Measurements from ENCODE around the gene ARHGEF37.
A peak's percentile ranks its signal among the peaks of the same experiment; 100 is the strongest.

The ARHGEF37 gene

DNA sequence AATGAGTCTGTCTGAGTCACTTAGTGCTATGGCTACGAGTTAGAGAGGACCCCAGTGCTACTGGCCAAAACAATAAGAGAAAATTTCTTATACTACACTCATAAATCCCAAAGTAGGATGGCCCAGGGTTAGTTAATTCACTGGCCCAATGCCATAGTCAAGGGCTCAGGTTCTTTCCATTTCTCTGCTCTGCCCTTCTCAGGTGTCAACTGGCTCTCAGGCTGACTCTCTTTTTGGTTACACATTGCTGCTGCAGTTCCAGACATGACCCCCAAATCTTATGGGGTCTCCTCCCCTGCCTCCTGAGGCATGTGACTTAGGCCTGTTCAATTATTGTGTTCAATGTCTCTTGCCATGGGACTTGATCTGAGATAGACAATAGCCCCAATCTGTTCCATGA, 70.4 kb downstream of the ARHGEF37 start:
- peaks cover 2% of the 10 kb centered on the region for H3K9me3 ChIP-seq (ENCODE audit: insufficient read depth, low read length, severe bottlenecking)
- TF ChIP-seq EZH2 (IDR thresholded peaks at IDR 0.05; ENCODE audit: borderline replicate concordance, low read depth, low read length, severe bottlenecking): no peak
- TF ChIP-seq, protein P1, sequence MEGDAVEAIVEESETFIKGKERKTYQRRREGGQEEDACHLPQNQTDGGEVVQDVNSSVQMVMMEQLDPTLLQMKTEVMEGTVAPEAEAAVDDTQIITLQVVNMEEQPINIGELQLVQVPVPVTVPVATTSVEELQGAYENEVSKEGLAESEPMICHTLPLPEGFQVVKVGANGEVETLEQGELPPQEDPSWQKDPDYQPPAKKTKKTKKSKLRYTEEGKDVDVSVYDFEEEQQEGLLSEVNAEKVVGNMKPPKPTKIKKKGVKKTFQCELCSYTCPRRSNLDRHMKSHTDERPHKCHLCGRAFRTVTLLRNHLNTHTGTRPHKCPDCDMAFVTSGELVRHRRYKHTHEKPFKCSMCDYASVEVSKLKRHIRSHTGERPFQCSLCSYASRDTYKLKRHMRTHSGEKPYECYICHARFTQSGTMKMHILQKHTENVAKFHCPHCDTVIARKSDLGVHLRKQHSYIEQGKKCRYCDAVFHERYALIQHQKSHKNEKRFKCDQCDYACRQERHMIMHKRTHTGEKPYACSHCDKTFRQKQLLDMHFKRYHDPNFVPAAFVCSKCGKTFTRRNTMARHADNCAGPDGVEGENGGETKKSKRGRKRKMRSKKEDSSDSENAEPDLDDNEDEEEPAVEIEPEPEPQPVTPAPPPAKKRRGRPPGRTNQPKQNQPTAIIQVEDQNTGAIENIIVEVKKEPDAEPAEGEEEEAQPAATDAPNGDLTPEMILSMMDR (IDR thresholded peaks at IDR 0.05; ENCODE audit: borderline replicate concordance, extremely low read depth, low read length, poor library complexity, severe bottlenecking): no peak
- no peak overlapping the region for H3K4me3 ChIP-seq (ENCODE audit: low read depth in 1 of 2, low read length in 2 of 2)
- H3K9ac ChIP-seq (ENCODE audit: low read depth, low read length): no peak overlapping the region
- no peaks in the 10 kb centered on the region for H4K20me1 ChIP-seq (ENCODE audit: insufficient read depth, low read length)
- no peak overlapping the region for H2AFZ ChIP-seq (ENCODE audit: low read depth, low read length)
- H3K27me3 ChIP-seq (ENCODE audit: insufficient read depth, low read length, poor library complexity): peaks cover 8% of the 10 kb centered on the region
- ATAC-seq (ENCODE audit: insufficient read depth, low read depth): peak; percentile 48
- no peak for DNase-seq
- H3K79me2 ChIP-seq (ENCODE audit: insufficient read depth, low read length): no peaks in the 10 kb centered on the region
- H3K4me2 ChIP-seq (ENCODE audit: insufficient read depth, low read length): no peak overlapping the region
- no peaks in the 10 kb centered on the region for H3K4me1 ChIP-seq (ENCODE audit: insufficient read depth, low read length)
- no peak overlapping the region for H3K27ac ChIP-seq (ENCODE audit: low read length)
- no peaks in the 10 kb centered on the region for H3K36me3 ChIP-seq (ENCODE audit: insufficient read depth, low read length)

DNA sequence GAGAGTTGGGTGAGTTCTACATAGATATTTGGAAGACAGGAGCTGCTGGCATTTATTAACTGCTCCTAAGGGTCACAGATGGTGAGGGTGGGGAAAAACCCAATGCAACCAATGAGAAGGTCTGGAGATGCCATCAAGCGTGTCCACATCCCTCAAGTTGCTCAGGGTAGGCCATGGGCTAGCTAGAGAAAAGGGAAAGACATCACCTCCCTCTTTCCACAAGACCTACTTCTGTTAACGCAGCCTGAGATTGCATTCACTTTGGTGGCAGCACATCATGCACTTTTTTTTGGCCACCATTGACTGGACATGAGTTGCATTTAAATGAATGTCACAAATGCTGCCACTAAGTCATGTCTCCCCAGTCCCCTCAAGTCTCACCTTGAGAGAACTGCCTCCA, 71.4 kb downstream of the ARHGEF37 start:
- H4K20me1 ChIP-seq (ENCODE audit: insufficient read depth, low read length): no peaks in the 10 kb centered on the region
- H3K36me3 ChIP-seq (ENCODE audit: insufficient read depth, low read length): no peaks in the 10 kb centered on the region
- H3K9me3 ChIP-seq (ENCODE audit: insufficient read depth, low read length, severe bottlenecking): peaks cover 4% of the 10 kb centered on the region
- no peaks in the 10 kb centered on the region for H3K79me2 ChIP-seq (ENCODE audit: insufficient read depth, low read length)
- H3K27ac ChIP-seq (ENCODE audit: low read length): no peak overlapping the region
- TF ChIP-seq, protein P1 (IDR thresholded peaks at IDR 0.05; ENCODE audit: borderline replicate concordance, extremely low read depth, low read length, poor library complexity, severe bottlenecking): no peak
- TF ChIP-seq EZH2 (IDR thresholded peaks at IDR 0.05; ENCODE audit: borderline replicate concordance, low read depth, low read length, severe bottlenecking): no peak
- H3K4me2 ChIP-seq (ENCODE audit: insufficient read depth, low read length): no peak overlapping the region
- H3K4me3 ChIP-seq (ENCODE audit: low read depth in 1 of 2, low read length in 2 of 2): no peak overlapping the region
- ATAC-seq (ENCODE audit: insufficient read depth, low read depth) (no peak), DNase-seq (no peak)
- no peaks in the 10 kb centered on the region for H3K4me1 ChIP-seq (ENCODE audit: insufficient read depth, low read length)
- H3K9ac ChIP-seq (ENCODE audit: low read depth, low read length): no peak overlapping the region
- H2AFZ ChIP-seq (ENCODE audit: low read depth, low read length): no peak overlapping the region
- H3K27me3 ChIP-seq (ENCODE audit: insufficient read depth, low read length, poor library complexity): peaks cover 2% of the 10 kb centered on the region

DNA sequence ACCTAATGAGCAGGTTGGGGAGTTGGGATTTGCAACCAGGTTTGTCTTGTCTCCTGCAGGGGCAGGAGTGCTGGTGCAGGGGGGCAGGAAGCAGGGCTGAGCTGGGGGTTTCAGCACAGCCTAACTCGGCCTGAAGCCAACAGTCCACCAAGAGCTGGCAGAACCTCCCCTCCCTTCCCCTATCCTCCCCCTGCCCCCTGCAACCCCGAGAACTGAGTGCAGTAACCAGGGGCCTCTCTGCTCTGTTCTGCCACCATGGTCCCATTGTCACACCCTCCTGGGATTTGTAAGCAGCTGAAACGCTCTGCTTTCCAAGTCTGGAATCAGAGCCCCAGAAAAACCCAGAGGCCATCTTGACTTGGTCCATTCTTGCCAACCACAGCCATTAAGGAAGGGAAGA, 72.9 kb downstream of the ARHGEF37 start:
- Histone ChIP-seq H3K9ac (ENCODE audit: low read depth, low read length) (no peak overlapping the region), H3K36me3 (ENCODE audit: insufficient read depth, low read length) (no peaks in the 10 kb centered on the region), H2AFZ (ENCODE audit: low read depth, low read length) (no peak overlapping the region), H3K27ac (ENCODE audit: low read length) (no peak overlapping the region), H3K4me1 (ENCODE audit: insufficient read depth, low read length) (no peaks in the 10 kb centered on the region), H3K9me3 (ENCODE audit: insufficient read depth, low read length, severe bottlenecking) (peaks cover 4% of the 10 kb centered on the region), H3K4me3 (ENCODE audit: low read depth in 1 of 2, low read length in 2 of 2) (no peak overlapping the region), H3K27me3 (ENCODE audit: insufficient read depth, low read length, poor library complexity) (no peaks in the 10 kb centered on the region), H3K4me2 (ENCODE audit: insufficient read depth, low read length) (no peak overlapping the region), H3K79me2 (ENCODE audit: insufficient read depth, low read length) (no peaks in the 10 kb centered on the region), H4K20me1 (ENCODE audit: insufficient read depth, low read length) (no peaks in the 10 kb centered on the region)
- TF ChIP-seq, protein P1 (IDR thresholded peaks at IDR 0.05; ENCODE audit: borderline replicate concordance, extremely low read depth, low read length, poor library complexity, severe bottlenecking): no peak
- TF ChIP-seq EZH2 (IDR thresholded peaks at IDR 0.05; ENCODE audit: borderline replicate concordance, low read depth, low read length, severe bottlenecking): no peak
- DNase-seq (no peak), ATAC-seq (ENCODE audit: insufficient read depth, low read depth) (peak; percentile 52; the same call in 1 of the 3 replicates)

Data from DND-41 (cell line).